ENCODE data around the gene FRMD8.
A peak's percentile ranks its signal among the peaks of the same experiment; 100 is the strongest.
"Not testable (repeated sequence)": the region's sequence is repeated elsewhere in the genome, so short reads cannot be mapped to it uniquely, and the experiment has no call there.

FRMD8 gene

DNA sequence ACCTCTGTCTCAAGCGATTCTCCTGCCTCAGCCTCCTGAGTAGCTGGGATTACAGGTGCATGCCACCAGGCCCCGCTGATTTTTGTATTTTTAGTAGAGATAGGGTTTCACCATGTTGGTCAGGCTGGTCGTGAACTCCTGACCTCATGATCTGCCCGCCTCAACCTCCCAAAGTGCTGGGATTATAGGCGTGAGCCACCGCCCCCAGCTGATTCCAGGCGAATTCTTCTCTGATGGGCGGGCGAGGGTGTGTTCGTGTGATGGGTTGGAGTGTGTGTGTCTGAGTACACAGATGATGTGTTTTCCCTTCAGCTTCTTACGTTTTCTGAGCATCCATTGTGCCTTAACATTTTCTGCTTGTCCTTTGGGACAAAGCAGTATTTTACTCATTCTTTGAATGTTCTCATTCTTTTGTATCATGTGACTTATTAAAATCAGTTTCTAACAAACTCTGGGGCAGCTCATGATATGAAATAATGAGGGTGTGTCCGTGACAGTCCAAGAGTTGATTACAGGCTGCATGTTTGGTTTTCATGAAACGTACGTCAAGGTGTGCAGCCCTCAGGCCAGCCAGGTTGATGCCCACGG is 26.7 kb downstream of the FRMD8 start:
- not testable (repeated sequence) for H3K27me3 ChIP-seq (ENCODE audit: control insufficient read depth, insufficient read depth, low read length); H3K4me3 ChIP-seq (ENCODE audit: low read length); H3K9ac ChIP-seq (ENCODE audit: low read length); H3K9me3 ChIP-seq (ENCODE audit: control insufficient read depth, low read length)
- Histone ChIP-seq H3K36me3 (ENCODE audit: control insufficient read depth, insufficient read depth, low read length) (peaks cover 12% of the 10 kb centered on the region), H3K4me1 (ENCODE audit: control insufficient read depth, insufficient read depth, low read length) (peaks cover 33% of the 10 kb centered on the region)

DNA sequence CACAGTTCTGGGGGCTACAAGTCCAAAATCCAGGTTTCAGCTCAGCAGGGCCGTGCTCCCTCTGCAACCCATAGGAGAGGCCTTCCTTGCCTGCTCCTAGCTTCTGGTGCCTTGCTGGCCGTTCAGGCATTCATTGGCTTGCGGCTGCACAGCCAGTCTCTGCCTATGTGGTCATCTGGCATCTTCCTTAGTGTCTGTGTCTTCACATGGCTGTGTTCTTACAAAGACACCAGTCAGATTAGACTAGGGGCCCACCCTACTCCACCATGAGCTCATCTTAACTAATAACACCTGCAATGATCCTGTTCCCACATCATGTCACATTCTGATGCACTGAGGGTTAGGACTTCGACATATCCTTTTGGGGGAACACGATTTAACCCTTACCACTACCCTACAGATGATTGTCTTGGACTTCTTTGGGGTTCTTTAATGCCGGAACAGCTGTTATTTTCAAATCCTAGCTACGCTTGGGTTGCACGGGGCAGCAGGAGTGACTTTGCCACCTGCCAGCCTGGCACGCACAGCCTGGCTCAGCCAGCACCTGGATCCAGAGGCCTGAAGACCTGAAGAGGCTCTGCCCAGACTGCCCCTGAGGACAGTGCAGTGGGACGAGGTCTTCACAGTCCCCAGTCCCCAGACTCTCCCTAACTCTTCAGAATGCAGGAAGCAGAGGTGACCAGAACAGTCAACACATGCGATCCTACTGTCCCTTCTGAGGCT is 28.5 kb downstream of the FRMD8 start:
- Histone ChIP-seq H3K4me3 (ENCODE audit: low read length) (no peak overlapping the region), H3K4me1 (ENCODE audit: control insufficient read depth, insufficient read depth, low read length) (peaks cover 51% of the 10 kb centered on the region), H3K9me3 (ENCODE audit: control insufficient read depth, low read length) (no peaks in the 10 kb centered on the region), H3K9ac (ENCODE audit: low read length) (no peak overlapping the region), H3K27me3 (ENCODE audit: control insufficient read depth, insufficient read depth, low read length) (no peaks in the 10 kb centered on the region), H3K36me3 (ENCODE audit: control insufficient read depth, insufficient read depth, low read length) (peaks cover 4% of the 10 kb centered on the region)

DNA sequence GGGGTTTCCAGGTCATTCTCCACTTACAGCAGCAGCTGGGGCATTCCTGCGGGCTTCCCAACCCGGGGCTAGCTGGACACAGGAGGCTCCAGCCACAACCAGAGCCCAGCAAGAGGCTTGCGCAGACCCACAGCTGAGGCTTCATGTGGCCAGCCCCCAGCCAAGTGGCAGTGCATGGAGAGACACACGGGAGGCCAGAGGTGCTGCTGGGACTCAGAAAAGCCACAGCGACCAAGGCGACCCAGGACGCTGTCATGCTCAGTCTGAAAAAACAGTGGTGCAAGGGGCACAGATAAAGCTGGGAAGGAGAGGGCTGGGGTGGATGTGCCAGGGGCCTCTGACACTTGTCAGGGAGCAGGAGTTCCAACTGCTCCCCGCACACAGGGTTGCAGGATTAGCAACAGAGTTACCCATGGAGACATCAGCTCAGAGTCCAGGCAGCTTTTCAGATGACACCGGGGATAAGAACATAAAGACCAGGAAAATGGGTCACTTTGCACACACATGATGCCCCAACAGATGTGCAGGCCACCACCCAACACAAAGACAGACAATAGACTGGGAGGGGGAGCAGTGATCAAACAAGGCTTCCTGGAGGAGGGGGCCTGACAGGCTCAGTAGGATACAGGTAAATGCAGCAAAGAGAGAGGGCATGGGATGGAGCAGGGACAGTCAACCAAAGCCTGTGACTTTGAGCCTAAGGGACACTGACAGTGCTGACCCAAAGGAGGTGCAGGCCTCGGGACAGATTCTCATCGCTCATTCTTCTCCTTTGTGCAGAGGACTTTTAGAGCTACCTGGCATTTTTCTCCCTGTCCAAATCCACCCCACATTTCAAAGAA is 29.3 kb downstream of the FRMD8 start:
- H3K27me3 ChIP-seq (ENCODE audit: control insufficient read depth, insufficient read depth, low read length): no peaks in the 10 kb centered on the region
- no peaks in the 10 kb centered on the region for H3K9me3 ChIP-seq (ENCODE audit: control insufficient read depth, low read length)
- peaks cover 58% of the 10 kb centered on the region for H3K4me1 ChIP-seq (ENCODE audit: control insufficient read depth, insufficient read depth, low read length)
- H3K36me3 ChIP-seq (ENCODE audit: control insufficient read depth, insufficient read depth, low read length): peaks cover 4% of the 10 kb centered on the region
- H3K9ac ChIP-seq (ENCODE audit: low read length): peak overlapping the region; percentile 100
- peak overlapping the region; percentile 18 for H3K4me3 ChIP-seq (ENCODE audit: low read length)

DNA sequence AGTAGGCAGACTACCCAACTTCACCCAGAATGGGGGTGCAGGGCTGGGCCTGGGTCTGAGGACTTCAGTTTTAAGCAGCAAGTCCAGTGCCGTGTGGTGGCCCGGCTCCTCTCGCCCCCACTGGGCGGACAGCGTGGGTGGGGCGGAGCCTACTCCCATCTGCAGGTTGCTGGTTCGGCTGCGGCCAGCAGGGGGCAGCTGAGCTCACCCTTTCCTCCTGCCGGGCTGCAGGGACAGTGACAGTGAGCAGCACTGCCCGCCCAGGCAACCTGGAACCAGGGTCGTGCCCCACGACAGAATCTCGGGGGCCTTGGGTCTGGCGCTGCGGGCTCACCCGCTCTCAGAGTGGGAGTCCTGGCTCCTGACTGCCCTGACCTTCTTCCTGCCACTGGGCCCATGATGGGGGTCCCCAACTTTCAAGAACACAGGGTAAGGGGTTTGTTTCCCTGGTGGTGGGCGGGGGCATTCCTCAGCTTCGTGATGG is 29.9 kb downstream of the FRMD8 start:
- peak overlapping the region; percentile 100 for H3K9ac ChIP-seq (ENCODE audit: low read length)

DNA sequence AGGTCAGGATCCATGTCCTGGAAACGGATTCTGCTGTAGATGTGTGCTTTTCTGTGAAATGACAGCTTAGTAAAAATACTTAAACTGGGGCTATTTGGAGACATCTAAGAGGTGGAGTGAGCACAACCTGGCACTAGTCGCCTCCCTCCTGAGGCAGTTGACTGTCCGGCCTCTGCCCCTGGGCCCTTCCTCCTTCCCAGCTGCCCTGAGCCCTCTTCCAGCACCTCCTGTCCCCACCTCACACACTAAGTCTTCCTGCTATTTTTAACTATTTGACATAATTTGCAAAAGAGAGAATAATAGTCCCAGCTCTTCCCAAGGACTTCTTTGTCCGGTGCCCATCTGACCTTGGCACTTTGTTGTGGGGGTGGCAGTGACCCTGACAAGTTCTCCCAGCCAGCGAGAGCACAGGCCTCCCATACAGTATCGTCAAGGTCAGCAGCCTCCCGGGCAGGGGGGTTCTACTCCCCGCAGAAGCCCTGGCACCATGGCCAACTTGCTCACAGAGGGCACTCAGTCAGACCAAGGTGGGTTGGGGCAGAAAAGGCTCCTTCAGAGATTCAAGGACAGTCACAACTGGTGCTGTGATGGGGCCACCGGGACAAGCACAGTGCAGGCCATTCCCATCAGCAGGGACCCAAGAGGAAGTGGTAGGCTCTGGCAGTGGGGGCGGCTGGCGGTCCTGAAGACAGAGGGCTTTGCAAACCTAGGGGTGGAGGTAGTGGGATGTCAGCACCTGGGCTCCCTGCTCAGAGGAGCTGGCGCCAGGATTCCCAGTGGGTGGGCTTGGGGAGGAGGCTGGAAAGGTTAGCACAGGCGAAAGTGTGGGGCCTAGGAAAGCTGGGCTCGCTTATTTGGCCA is 30.6 kb downstream of the FRMD8 start:
- peak overlapping the region; percentile 100 for H3K9ac ChIP-seq (ENCODE audit: low read length)
- peak overlapping the region; percentile 18 for H3K4me3 ChIP-seq (ENCODE audit: low read length)
- H3K27me3 ChIP-seq (ENCODE audit: control insufficient read depth, insufficient read depth, low read length): no peaks in the 10 kb centered on the region
- peaks cover 4% of the 10 kb centered on the region for H3K36me3 ChIP-seq (ENCODE audit: control insufficient read depth, insufficient read depth, low read length)
- H3K9me3 ChIP-seq (ENCODE audit: control insufficient read depth, low read length): no peaks in the 10 kb centered on the region
- H3K4me1 ChIP-seq (ENCODE audit: control insufficient read depth, insufficient read depth, low read length): peaks cover 65% of the 10 kb centered on the region

More for the DNA sequence above, 29.9 kb downstream of the FRMD8 start:
- peaks cover 4% of the 10 kb centered on the region for H3K36me3 ChIP-seq (ENCODE audit: control insufficient read depth, insufficient read depth, low read length)
- no peaks in the 10 kb centered on the region for H3K9me3 ChIP-seq (ENCODE audit: control insufficient read depth, low read length)
- H3K4me1 ChIP-seq (ENCODE audit: control insufficient read depth, insufficient read depth, low read length): peaks cover 63% of the 10 kb centered on the region
- H3K4me3 ChIP-seq (ENCODE audit: low read length): peak overlapping the region; percentile 18
- H3K27me3 ChIP-seq (ENCODE audit: control insufficient read depth, insufficient read depth, low read length): no peaks in the 10 kb centered on the region

DNA sequence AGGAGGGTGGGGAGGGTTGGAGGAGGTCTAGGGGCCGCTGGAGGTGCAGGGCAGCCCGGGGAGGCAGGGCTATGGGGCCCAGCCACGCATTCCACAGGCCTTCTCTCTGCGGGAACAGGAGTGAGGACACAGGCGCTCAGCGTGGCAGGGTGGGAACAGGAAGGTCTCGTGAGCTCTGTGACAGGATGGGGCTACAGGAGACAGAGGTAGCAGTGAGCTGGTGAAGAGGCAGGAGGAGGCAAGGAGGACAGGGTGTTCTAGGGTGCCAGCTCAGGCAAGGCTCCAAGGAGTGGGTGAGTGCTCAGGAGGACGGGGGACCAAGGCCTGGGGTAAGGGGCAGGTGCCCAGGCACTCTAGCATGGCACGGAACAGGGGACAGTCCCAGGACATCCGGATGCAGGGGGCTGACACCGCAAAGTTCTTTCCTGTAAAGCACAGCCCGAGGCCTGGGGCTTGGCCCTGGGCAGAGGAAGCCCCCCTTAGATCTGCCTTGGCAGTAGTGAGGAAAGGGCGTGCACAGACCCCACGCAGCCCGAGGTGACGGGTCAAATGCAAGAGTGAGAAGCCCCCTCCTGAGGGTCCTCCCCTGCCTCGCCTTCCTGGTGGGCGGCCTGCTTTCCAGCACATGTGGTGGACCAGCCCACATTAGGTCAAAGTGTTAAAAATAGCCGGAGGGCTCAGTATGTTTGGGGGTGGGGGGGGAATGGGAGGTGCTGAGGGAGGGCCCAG is 31.4 kb downstream of the FRMD8 start:
- H3K4me3 ChIP-seq (ENCODE audit: low read length): no peak overlapping the region
- peak overlapping the region; percentile 100 for H3K9ac ChIP-seq (ENCODE audit: low read length)
- H3K27me3 ChIP-seq (ENCODE audit: control insufficient read depth, insufficient read depth, low read length): no peaks in the 10 kb centered on the region
- no peaks in the 10 kb centered on the region for H3K9me3 ChIP-seq (ENCODE audit: control insufficient read depth, low read length)
- peaks cover 65% of the 10 kb centered on the region for H3K4me1 ChIP-seq (ENCODE audit: control insufficient read depth, insufficient read depth, low read length)
- no peaks in the 10 kb centered on the region for H3K36me3 ChIP-seq (ENCODE audit: control insufficient read depth, insufficient read depth, low read length)

DNA sequence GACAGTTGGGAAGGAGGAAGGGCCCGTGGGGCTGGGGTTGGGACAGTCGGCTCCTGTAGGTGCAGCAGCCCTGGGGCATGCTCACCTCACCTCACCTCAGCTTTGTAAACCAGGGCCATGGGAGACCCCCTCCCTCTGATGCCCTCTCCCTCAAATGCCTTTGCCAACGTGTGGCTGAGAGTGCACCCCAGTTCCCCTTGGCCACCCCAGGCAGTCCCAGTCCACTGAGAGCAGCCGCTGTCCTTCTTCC is 31.9 kb downstream of the FRMD8 start:
- H3K4me1 ChIP-seq (ENCODE audit: control insufficient read depth, insufficient read depth, low read length): peaks cover 65% of the 10 kb centered on the region
- no peaks in the 10 kb centered on the region for H3K9me3 ChIP-seq (ENCODE audit: control insufficient read depth, low read length)
- peaks cover 4% of the 10 kb centered on the region for H3K36me3 ChIP-seq (ENCODE audit: control insufficient read depth, insufficient read depth, low read length)
- no peak overlapping the region for H3K4me3 ChIP-seq (ENCODE audit: low read length)
- no peaks in the 10 kb centered on the region for H3K27me3 ChIP-seq (ENCODE audit: control insufficient read depth, insufficient read depth, low read length)
- H3K9ac ChIP-seq (ENCODE audit: low read length): peak overlapping the region; percentile 100

DNA sequence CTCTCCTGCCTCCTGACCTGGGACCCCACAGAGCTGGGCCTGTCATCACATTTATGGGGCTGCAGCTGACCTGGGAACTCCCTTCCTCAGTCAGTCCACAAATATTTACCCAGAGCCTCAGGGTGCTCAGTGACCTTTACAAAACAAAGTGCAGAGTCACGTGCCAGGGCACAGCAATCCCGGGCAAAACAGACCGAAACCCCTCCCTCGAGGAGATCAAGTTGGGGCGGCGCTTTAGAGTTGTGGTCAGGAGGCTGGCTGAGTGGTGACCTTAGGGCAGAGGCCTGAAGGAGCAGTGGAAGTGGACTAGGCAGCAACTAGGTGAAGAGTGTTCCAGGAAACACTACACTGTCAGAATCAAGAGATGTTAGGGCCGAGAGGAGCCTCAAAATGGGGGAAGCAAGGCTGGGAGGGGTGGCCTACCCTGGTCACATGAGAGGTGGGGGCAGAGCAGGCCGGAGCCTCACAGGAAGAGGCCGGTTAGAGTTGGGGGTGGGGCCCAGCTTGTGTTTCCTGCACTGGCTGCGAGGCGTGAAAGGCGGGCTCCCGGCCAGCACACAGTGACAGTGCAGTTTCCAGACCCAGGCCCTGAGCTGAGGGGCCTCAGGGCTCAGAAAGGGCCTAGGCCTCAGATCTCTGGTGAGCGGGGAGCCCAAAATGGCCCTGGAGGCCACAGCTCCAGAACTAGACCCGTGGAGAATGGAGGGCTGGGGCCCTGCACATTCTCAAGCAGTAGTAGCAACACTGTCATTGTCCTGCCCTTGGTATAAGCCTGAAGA is 32.4 kb downstream of the FRMD8 start:
- Histone ChIP-seq H3K4me1 (ENCODE audit: control insufficient read depth, insufficient read depth, low read length) (peaks cover 60% of the 10 kb centered on the region), H3K9ac (ENCODE audit: low read length) (peak overlapping the region; percentile 100), H3K27me3 (ENCODE audit: control insufficient read depth, insufficient read depth, low read length) (no peaks in the 10 kb centered on the region), H3K36me3 (ENCODE audit: control insufficient read depth, insufficient read depth, low read length) (peaks cover 9% of the 10 kb centered on the region), H3K4me3 (ENCODE audit: low read length) (peak overlapping the region; percentile 27), H3K9me3 (ENCODE audit: control insufficient read depth, low read length) (no peaks in the 10 kb centered on the region)

DNA sequence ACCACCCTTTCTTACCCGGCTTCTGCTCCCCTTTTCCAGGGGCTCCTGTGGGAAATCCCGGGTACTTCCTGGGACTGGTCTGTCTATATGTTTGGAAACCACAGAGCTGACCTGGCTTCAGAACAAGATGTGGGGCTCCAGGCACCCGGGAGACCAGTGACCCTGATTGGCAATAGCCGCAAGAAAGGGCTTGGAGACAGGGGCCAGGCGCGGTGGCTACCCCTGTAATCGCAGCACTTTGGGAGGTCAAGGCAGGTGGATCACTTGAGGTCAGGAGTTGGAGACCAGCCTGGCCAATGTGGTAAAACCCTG is 33.0 kb downstream of the FRMD8 start:
- no peaks in the 10 kb centered on the region for H3K27me3 ChIP-seq (ENCODE audit: control insufficient read depth, insufficient read depth, low read length)
- H3K4me3 ChIP-seq (ENCODE audit: low read length): peak overlapping the region; percentile 27
- peaks cover 15% of the 10 kb centered on the region for H3K36me3 ChIP-seq (ENCODE audit: control insufficient read depth, insufficient read depth, low read length)
- no peaks in the 10 kb centered on the region for H3K9me3 ChIP-seq (ENCODE audit: control insufficient read depth, low read length)
- peak overlapping the region; percentile 100 for H3K9ac ChIP-seq (ENCODE audit: low read length)
- peaks cover 60% of the 10 kb centered on the region for H3K4me1 ChIP-seq (ENCODE audit: control insufficient read depth, insufficient read depth, low read length)

DNA sequence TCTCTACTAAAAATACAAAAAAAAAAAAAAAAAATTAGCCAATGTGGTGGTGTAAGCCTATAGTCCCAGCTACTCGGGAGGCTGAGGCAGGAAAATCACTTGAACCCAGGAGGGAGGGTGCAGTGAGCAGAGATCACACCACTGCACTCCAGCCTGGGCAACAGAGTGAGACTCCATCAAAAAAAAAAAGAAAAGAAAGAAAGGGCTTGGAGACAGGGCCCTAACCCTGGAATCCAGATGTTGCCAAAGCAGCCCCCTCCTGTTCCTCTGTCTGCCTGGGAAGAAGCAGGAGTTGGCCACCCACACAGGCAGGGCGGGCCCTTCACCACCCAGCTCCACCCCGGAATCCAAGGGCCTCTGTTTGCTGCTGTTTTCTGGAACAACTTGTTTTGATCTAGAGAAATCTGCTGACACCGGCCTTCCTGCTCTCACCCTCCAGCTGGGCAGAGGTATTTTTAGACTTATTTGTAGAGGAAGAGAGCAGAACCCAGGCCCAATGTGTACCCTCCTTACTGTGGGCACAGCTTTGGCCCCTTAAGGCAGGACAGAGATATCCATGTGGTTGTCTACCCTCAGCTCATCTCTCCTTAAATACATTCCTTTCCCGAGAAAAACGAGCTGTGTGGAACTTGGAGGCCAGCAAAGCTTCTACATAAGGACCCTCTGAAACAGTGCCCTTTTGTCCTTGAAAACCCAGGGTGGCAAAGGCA is 33.5 kb downstream of the FRMD8 start:
- Histone ChIP-seq H3K36me3 (ENCODE audit: control insufficient read depth, insufficient read depth, low read length) (peaks cover 20% of the 10 kb centered on the region), H3K4me1 (ENCODE audit: control insufficient read depth, insufficient read depth, low read length) (peaks cover 60% of the 10 kb centered on the region), H3K9ac (ENCODE audit: low read length) (peak overlapping the region; percentile 100), H3K4me3 (ENCODE audit: low read length) (peak overlapping the region; percentile 27), H3K27me3 (ENCODE audit: control insufficient read depth, insufficient read depth, low read length) (no peaks in the 10 kb centered on the region), H3K9me3 (ENCODE audit: control insufficient read depth, low read length) (no peaks in the 10 kb centered on the region)
